Common myeloid progenitor, CD34-positive (primary cell): ENCODE data around the gene ZBTB4.

ENCODE experiments used
- CTCF ChIA-PET: fragments of 350-600 bp; sonication (Branson Sonifier 250); formaldehyde crosslinking; loops from one replicate; lab custom pipeline; 2021; ENCODE audit warnings: antibody characterized with exemption; lab: Charles Lee
- POLR2A ChIA-PET: fragments of 350-600 bp; sonication (Branson Sonifier 250); formaldehyde crosslinking; loops from one replicate; lab custom pipeline; 2021; ENCODE audit warnings: antibody characterized with exemption; lab: Charles Lee
- DNase-seq, 3 donors: peaks; one replicate each; pipeline versions ENCODE4 v3.0.0 to v3.0.0-alpha.2; 2013
- H3K27ac ChIP-seq, 2 experiments: 1 replicate in 1 of 2; 2 replicates in 1 of 2; pipeline ENCODE4 v1.7.0; 2013; ENCODE audit warnings: inconsistent platforms in 2 of 2, low read length in 2 of 2, mild to moderate bottlenecking in 2 of 2, low read depth in 1 of 2, moderate library complexity in 1 of 2; ENCODE audit not compliant: severe bottlenecking in 2 of 2, insufficient read depth in 1 of 2, poor library complexity in 1 of 2
- H3K27me3 ChIP-seq, 5 experiments: replicated peaks in 2 of 5; 1 replicate in 3 of 5; 2 replicates in 2 of 5; pipeline versions ENCODE4 v1.6.1 to v1.7.0; 2013; ENCODE audit warnings: low read length in 4 of 5, mild to moderate bottlenecking in 2 of 5, moderate library complexity in 2 of 5, inconsistent platforms in 1 of 5; ENCODE audit not compliant: insufficient read depth in 5 of 5, control insufficient read depth in 4 of 5
- H3K36me3 ChIP-seq, 4 experiments: 1 replicate in 2 of 4; 2 replicates in 2 of 4; pipeline versions ENCODE4 v1.6.1 to v1.7.0; 2013; ENCODE audit warnings: low read length in 3 of 4, control low read depth in 1 of 4, mild to moderate bottlenecking in 1 of 4; ENCODE audit not compliant: control insufficient read depth in 4 of 4, insufficient read depth in 4 of 4
- H3K4me1 ChIP-seq, 4 experiments: 1 replicate in 3 of 4; 2 replicates in 1 of 4; pipeline versions ENCODE4 v1.6.1 to v1.7.1; 2013; ENCODE audit warnings: low read length in 3 of 4, mild to moderate bottlenecking in 3 of 4, control low read depth in 1 of 4, inconsistent platforms in 1 of 4, moderate library complexity in 1 of 4; ENCODE audit not compliant: control insufficient read depth in 4 of 4, insufficient read depth in 4 of 4; ENCODE audit errors: control extremely low read depth in 1 of 4
- H3K4me3 ChIP-seq, 7 experiments: 1 replicate in 4 of 7; 2 replicates in 3 of 7; pipeline versions ENCODE4 v1.5.1 to v1.7.0; 2013; ENCODE audit warnings: mild to moderate bottlenecking in 7 of 7, low read length in 6 of 7, moderate library complexity in 6 of 7, inconsistent platforms in 2 of 7, low read depth in 2 of 7, control low read depth in 1 of 7; ENCODE audit not compliant: insufficient read depth in 4 of 7, control insufficient read depth in 1 of 7; ENCODE audit errors: extremely low read depth in 1 of 7
- H3K9me3 ChIP-seq, 5 experiments: 1 replicate in 4 of 5; 2 replicates in 1 of 5; pipeline versions ENCODE4 v1.6.1 to v1.7.1; 2013; ENCODE audit warnings: low read length in 4 of 5, mild to moderate bottlenecking in 2 of 5, inconsistent platforms in 1 of 5, low read depth in 1 of 5, moderate library complexity in 1 of 5; ENCODE audit not compliant: control insufficient read depth in 4 of 5, insufficient read depth in 2 of 5; ENCODE audit errors: control extremely low read depth in 1 of 5
- WGBS: methylation state at CpG from one replicate; pipeline ENCODE4 v1.1.5; 2013; ENCODE audit not compliant: insufficient coverage; 5-methylcytosine and 5-hydroxymethylcytosine counted together

The ZBTB4 gene

DNA sequence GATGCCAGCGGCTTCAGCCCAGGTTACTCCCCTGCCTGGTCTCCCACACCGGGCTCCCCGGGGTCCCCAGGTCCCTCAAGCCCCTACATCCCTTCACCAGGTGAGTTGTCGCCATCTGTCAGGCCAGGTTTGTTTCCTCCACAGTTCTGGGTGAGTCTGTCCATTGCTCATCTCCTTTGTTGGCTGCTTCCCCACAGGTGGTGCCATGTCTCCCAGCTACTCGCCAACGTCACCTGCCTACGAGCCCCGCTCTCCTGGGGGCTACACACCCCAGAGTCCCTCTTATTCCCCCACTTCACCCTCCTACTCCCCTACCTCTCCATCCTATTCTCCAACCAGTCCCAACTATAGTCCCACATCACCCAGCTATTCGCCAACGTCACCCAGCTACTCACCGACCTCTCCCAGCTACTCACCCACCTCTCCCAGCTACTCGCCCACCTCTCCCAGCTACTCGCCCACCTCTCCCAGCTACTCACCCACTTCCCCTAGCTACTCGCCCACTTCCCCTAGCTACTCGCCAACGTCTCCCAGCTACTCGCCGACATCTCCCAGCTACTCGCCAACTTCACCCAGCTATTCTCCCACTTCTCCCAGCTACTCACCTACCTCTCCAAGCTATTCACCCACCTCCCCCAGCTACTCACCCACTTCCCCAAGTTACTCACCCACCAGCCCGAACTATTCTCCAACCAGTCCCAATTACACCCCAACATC, 33.6 kb upstream of the ZBTB4 start:
- DNase-seq = no peak
- H3K36me3 ChIP-seq = peaks cover 14 to 65% (median 52%) of the 10 kb centered on the region in 4 experiments
- no peaks in the 10 kb centered on the region for H3K9me3 ChIP-seq
- ChIA-PET CTCF (interaction anchor here (0.8 to 18.4 kb wide), 14 partner anchors 8 to 157 kb away, joined by 3 to 515 read pairs (median 10); partner anchors contain the start of genes MPDU1, SENP3, SOX15 and TMEM102), POLR2A (interaction anchor here (4.2 kb wide), 1 partner anchor 47 kb away, joined by 45 read pairs; the partner anchor contains the start of genes SENP3 and TNFSF13)
- no peaks in the 10 kb centered on the region for H3K27me3 ChIP-seq
- H3K27ac ChIP-seq = no peak overlapping the region
- 95% methylated on average over 18 of the region's 20 CpGs for WGBS
- H3K4me1 ChIP-seq = peaks cover 0 to 4% (median 0%) of the 10 kb centered on the region in 4 experiments
- H3K4me3 ChIP-seq = no peak overlapping the region

DNA sequence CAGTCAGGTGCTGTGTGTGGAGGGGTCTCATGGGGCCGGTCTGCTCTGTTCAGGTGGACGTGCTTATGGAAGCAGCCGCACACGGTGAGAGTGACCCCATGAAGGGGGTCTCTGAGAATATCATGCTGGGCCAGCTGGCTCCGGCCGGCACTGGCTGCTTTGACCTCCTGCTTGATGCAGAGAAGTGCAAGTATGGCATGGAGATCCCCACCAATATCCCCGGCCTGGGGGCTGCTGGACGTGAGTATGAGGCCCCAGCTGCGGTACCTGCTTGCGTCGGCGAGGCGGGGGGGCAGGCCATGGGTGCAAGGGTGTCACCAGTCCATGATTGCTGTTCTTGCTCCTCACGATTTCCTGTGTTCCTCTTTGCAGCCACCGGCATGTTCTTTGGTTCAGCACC, 32.7 kb upstream of the ZBTB4 start:
- DNase-seq = no peak
- Histone ChIP-seq H3K27me3 (no peaks in the 10 kb centered on the region), H3K4me1 (peaks cover 0 to 4% (median 0%) of the 10 kb centered on the region in 4 experiments), H3K9me3 (no peaks in the 10 kb centered on the region), H3K27ac (no peak overlapping the region), H3K4me3 (no peak overlapping the region), H3K36me3 (peaks cover 16 to 73% (median 57%) of the 10 kb centered on the region in 4 experiments)
- CTCF ChIA-PET = interaction anchor here (2.3 to 18.4 kb wide), 4 partner anchors 13 to 73 kb away, joined by 5 to 515 read pairs (median 19); partner anchors contain the start of genes MPDU1, SENP3, TNFSF12 and TNFSF13
- POLR2A ChIA-PET = interaction anchor here (1.2 kb wide), 1 partner anchor 48 kb away, joined by 4 read pairs; no protein-coding TSS in a partner anchor
- WGBS = 90% methylated on average over 13 of the region's 15 CpGs

DNA sequence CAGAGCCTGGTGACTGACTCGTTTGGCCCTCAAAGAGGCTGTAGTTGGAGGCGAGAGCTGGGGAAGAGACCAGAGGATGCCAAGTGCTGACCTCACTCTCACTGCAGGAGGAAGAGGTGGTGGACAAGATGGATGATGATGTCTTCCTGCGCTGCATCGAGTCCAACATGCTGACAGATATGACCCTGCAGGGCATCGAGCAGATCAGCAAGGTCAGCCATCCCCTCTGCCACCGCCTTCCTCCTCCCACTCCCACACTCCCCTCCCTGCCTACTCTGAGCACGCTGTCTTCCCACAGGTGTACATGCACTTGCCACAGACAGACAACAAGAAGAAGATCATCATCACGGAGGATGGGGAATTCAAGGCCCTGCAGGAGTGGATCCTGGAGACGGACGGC, 31.7 kb upstream of the ZBTB4 start:
- Histone ChIP-seq H3K27me3 (no peaks in the 10 kb centered on the region), H3K36me3 (peaks cover 20 to 81% (median 67%) of the 10 kb centered on the region in 4 experiments), H3K4me3 (no peak overlapping the region), H3K27ac (no peak overlapping the region), H3K9me3 (no peaks in the 10 kb centered on the region), H3K4me1 (peaks cover 0 to 3% (median 0%) of the 10 kb centered on the region in 4 experiments)
- ChIA-PET POLR2A (interaction anchor here (0.6 to 1.2 kb wide), 2 partner anchors 25 to 49 kb away, joined by 4 read pairs; no protein-coding TSS in a partner anchor), CTCF (interaction anchor here (18.4 kb wide), 1 partner anchor 42 kb away, joined by 515 read pairs; the partner anchor contains the start of genes SENP3, TNFSF12 and TNFSF13)
- WGBS = 86% methylated on average over 8 of the region's 10 CpGs
- DNase-seq = no peak

DNA sequence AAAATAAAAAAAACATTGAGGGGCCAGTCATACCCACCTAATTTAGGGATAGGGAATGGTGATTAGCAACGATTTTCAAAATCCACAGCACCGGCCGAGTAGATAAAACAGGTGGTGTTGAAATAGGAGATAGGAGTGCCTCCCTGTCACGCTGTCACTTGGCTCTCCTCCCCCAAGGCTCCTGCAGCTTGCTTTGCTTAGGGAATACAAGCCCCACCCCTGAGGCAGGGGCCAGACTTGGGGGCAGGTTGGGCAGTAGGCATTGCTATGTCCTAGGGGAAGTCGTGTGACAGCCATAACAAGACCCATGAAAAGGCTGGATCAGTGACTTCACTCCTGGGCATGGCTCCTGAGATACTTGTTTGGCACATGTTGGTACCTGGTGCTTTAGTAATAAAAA, 30.5 kb upstream of the ZBTB4 start:
- no peak overlapping the region for H3K4me3 ChIP-seq
- no peak overlapping the region for H3K27ac ChIP-seq
- no peaks in the 10 kb centered on the region for H3K4me1 ChIP-seq
- CTCF ChIA-PET = interaction anchor here (1.6 to 18.4 kb wide), 2 partner anchors 8 to 43 kb away, joined by 5 to 515 read pairs; partner anchors contain the start of genes SENP3, TNFSF12 and TNFSF13
- POLR2A ChIA-PET = no interaction called here
- H3K36me3 ChIP-seq = peaks cover 21 to 89% (median 70%) of the 10 kb centered on the region in 4 experiments
- no peaks in the 10 kb centered on the region for H3K9me3 ChIP-seq
- 92% methylated on average over 4 of the region's 5 CpGs for WGBS
- DNase-seq = no peak
- no peaks in the 10 kb centered on the region for H3K27me3 ChIP-seq

DNA sequence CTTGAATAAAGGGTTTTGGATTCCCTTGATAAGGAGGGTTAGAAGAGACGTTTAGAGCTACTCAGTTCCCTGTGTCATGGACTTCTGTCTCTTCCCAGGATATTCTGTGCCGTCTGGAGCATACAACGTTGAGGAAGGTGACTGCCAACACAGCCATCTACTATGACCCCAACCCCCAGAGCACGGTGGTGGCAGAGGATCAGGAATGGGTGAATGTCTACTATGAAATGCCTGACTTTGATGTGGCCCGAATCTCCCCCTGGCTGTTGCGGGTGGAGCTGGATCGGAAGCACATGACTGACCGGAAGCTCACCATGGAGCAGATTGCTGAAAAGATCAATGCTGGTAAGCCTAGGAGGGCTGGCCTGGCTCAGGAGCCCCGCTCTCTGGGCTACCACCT, 29.4 kb upstream of the ZBTB4 start:
- CTCF ChIA-PET = interaction anchor here (0.6 to 18.4 kb wide), 5 partner anchors 10 to 154 kb away, joined by 3 to 515 read pairs (median 5); partner anchors contain the start of genes SENP3, TMEM95, TNFSF12 and TNFSF13
- H3K36me3 ChIP-seq = peaks cover 23 to 90% (median 67%) of the 10 kb centered on the region in 4 experiments
- no peak for DNase-seq
- H3K27me3 ChIP-seq = no peaks in the 10 kb centered on the region
- no peaks in the 10 kb centered on the region for H3K9me3 ChIP-seq
- WGBS = 100% methylated on average over 6 of the region's 9 CpGs
- no peak overlapping the region for H3K27ac ChIP-seq
- POLR2A ChIA-PET = interaction anchor here (1.9 kb wide), 1 partner anchor 52 kb away, joined by 4 read pairs; no protein-coding TSS in a partner anchor
- no peak overlapping the region for H3K4me3 ChIP-seq
- H3K4me1 ChIP-seq = no peaks in the 10 kb centered on the region

DNA sequence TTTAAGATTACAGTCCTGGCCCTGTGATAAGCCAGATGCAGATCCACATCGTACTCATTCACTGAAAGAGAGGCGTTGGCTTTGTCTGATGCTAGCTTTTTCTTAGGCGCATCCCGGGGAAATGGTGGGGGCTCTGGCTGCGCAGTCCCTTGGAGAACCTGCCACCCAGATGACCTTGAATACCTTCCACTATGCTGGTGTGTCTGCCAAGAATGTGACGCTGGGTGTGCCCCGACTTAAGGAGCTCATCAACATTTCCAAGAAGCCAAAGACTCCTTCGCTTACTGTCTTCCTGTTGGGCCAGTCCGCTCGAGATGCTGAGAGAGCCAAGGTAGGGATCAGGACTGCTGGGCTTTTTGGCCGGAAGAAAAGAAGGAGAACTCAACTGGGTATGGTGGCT, 28.7 kb upstream of the ZBTB4 start:
- H3K36me3 ChIP-seq = peaks cover 26 to 90% (median 69%) of the 10 kb centered on the region in 4 experiments
- H3K27ac ChIP-seq = no peak overlapping the region
- CTCF ChIA-PET = interaction anchor here (0.6 to 18.4 kb wide), 6 partner anchors 8 to 153 kb away, joined by 3 to 515 read pairs (median 4); partner anchors contain the start of genes SENP3, TMEM95, TNFSF12 and TNFSF13
- DNase-seq = no peak
- 98% methylated on average over 10 of the region's 11 CpGs for WGBS
- H3K4me3 ChIP-seq = no peak overlapping the region
- no peaks in the 10 kb centered on the region for H3K4me1 ChIP-seq
- H3K9me3 ChIP-seq = no peaks in the 10 kb centered on the region
- H3K27me3 ChIP-seq = no peaks in the 10 kb centered on the region
- POLR2A ChIA-PET = interaction anchor here (0.8 to 1.9 kb wide), 2 partner anchors 51 to 52 kb away, joined by 3 to 4 read pairs; partner anchors contain the start of gene TNFSF13
